ENCODE measurements around the gene TEC.

GRCh38 chr4:48307528-48307927, 37.9 kb upstream of the TEC start:
- TF ChIP-seq REST (IDR thresholded peaks at IDR 0.05; ENCODE audit: insufficient read depth in 1 of 2, low read depth in 2 of 2, low read length in 1 of 2) (no peak), POLR2AphosphoS5 (IDR thresholded peaks at IDR 0.05; ENCODE audit: low read depth, low read length) (no peak), SIN3A (IDR thresholded peaks at IDR 0.05; ENCODE audit: borderline replicate concordance, insufficient read depth, low read depth, low read length) (no peak), TCF7L2 (IDR thresholded peaks at IDR 0.05; ENCODE audit: low read depth, low read length) (no peak)
- TF ChIP-seq, protein P1, sequence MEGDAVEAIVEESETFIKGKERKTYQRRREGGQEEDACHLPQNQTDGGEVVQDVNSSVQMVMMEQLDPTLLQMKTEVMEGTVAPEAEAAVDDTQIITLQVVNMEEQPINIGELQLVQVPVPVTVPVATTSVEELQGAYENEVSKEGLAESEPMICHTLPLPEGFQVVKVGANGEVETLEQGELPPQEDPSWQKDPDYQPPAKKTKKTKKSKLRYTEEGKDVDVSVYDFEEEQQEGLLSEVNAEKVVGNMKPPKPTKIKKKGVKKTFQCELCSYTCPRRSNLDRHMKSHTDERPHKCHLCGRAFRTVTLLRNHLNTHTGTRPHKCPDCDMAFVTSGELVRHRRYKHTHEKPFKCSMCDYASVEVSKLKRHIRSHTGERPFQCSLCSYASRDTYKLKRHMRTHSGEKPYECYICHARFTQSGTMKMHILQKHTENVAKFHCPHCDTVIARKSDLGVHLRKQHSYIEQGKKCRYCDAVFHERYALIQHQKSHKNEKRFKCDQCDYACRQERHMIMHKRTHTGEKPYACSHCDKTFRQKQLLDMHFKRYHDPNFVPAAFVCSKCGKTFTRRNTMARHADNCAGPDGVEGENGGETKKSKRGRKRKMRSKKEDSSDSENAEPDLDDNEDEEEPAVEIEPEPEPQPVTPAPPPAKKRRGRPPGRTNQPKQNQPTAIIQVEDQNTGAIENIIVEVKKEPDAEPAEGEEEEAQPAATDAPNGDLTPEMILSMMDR (IDR thresholded peaks at IDR 0.05), result no peak

Measured in Panc1 (cell line).